H1 (cell line): ENCODE data around the gene PLK1. TPM values are rescaled to one million over a fixed set of nuclear protein-coding genes. Genes with fewer than 3 reads are reported as not detected.
A peak's percentile ranks its signal among the peaks of the same experiment; 100 is the strongest.

Experiments used
- CTCF ChIA-PET: fragments of 300-600 bp; sonication (Branson Sonifier 250); formaldehyde crosslinking; loops from one replicate; lab custom pipeline; 2021; ENCODE audit not compliant: partially characterized antibody; lab: Charles Lee
- POLR2A ChIA-PET: fragments of 300-600 bp; sonication (Branson Sonifier 250); formaldehyde crosslinking; loops from one replicate; lab custom pipeline; 2021; ENCODE audit warnings: inconsistent platforms; ENCODE audit not compliant: partially characterized antibody; lab: Charles Lee
- DNase-seq, 2 experiments: peaks; one replicate each; pipeline versions ENCODE4 v3.0.0 to v3.0.0-alpha.2; 2010 to 2022; ENCODE audit warnings: low spot score in 2 of 2, low read depth in 1 of 2, mixed read lengths in 1 of 2
- FAIRE-seq: peaks from 2 replicates; lab custom pipeline; 2011; peaks lifted over from hg19 to GRCh38; lab: Jason Lieb, UNC
- H2AFZ ChIP-seq: 2 replicates; pipeline ENCODE4 v1.8.1; 2012; ENCODE audit warnings: low read length, inconsistent platforms
- H2AK5ac ChIP-seq: 2 replicates; pipeline ENCODE4 v1.6.1; 2013; ENCODE audit warnings: low read depth, low read length
- H2BK120ac ChIP-seq: replicated peaks from 2 replicates; pipeline ENCODE3; 2013; ENCODE audit warnings: low read depth, low read length, inconsistent platforms
- H2BK12ac ChIP-seq: 2 replicates; pipeline ENCODE4 v1.6.1; 2013; ENCODE audit warnings: low read depth, low read length
- H2BK15ac ChIP-seq: 2 replicates; pipeline ENCODE4 v1.6.1; 2013; ENCODE audit warnings: low read length
- H2BK20ac ChIP-seq: 2 replicates; pipeline ENCODE4 v1.6.1; 2013; ENCODE audit warnings: low read length
- H2BK5ac ChIP-seq: 2 replicates; pipeline ENCODE4 v1.6.1; 2013; ENCODE audit warnings: low read depth, low read length
- H3K14ac ChIP-seq: 2 replicates; pipeline ENCODE4 v1.6.1; 2013; ENCODE audit warnings: inconsistent platforms; ENCODE audit not compliant: insufficient read length
- H3K18ac ChIP-seq: 2 replicates; pipeline ENCODE4 v1.6.1; 2013; ENCODE audit warnings: low read length; ENCODE audit errors: extremely low read depth
- H3K23ac ChIP-seq: 2 replicates; pipeline ENCODE4 v1.6.1; 2013; ENCODE audit warnings: inconsistent platforms; ENCODE audit not compliant: insufficient read length
- H3K23me2 ChIP-seq: 2 replicates; pipeline ENCODE4 v1.6.1; 2013; ENCODE audit warnings: low read depth, low read length
- H3K27ac ChIP-seq: 2 replicates; pipeline ENCODE4 v1.6.1; 2011; ENCODE audit warnings: low read depth, low read length, inconsistent platforms
- H3K27me3 ChIP-seq, 4 experiments: replicated peaks in 1 of 4; 1 replicate in 1 of 4; 2 replicates in 3 of 4; pipeline versions ENCODE4 v1.6.1 to v1.8.1; 2011 to 2013; ENCODE audit warnings: low read length in 3 of 4, mild to moderate bottlenecking in 3 of 4, inconsistent platforms in 2 of 4, mixed read lengths in 2 of 4, moderate library complexity in 1 of 4; ENCODE audit not compliant: control insufficient read depth in 3 of 4, insufficient read depth in 3 of 4; ENCODE audit errors: extremely low read depth in 1 of 4
- H3K36me3 ChIP-seq, 4 experiments: 2 replicates each; pipeline versions ENCODE4 v1.6.1 to v1.8.1; 2011 to 2013; ENCODE audit warnings: mild to moderate bottlenecking in 4 of 4, low read length in 3 of 4, moderate library complexity in 2 of 4, control low read depth in 1 of 4, inconsistent platforms in 1 of 4; ENCODE audit not compliant: insufficient read depth in 4 of 4, control insufficient read depth in 2 of 4
- H3K4ac ChIP-seq: replicated peaks from 2 replicates; pipeline ENCODE3; 2013; ENCODE audit warnings: low read length, low read depth, mixed read lengths, inconsistent platforms; ENCODE audit not compliant: insufficient read length
- H3K4me1 ChIP-seq, 4 experiments: replicated peaks in 1 of 4; 1 replicate in 1 of 4; 2 replicates in 3 of 4; pipeline versions ENCODE4 v1.6.1 to v1.8.1; 2011 to 2013; ENCODE audit warnings: low read length in 3 of 4, inconsistent platforms in 2 of 4, mixed read lengths in 1 of 4; ENCODE audit not compliant: insufficient read depth in 4 of 4, control insufficient read depth in 3 of 4
- H3K4me2 ChIP-seq, 2 experiments: 2 replicates each; pipeline versions ENCODE4 v1.6.1 to v1.8.1; 2011 to 2013; ENCODE audit warnings: low read depth in 2 of 2, low read length in 2 of 2, control low read depth in 1 of 2, inconsistent platforms in 1 of 2, mild to moderate bottlenecking in 1 of 2; ENCODE audit not compliant: insufficient read depth in 1 of 2
- H3K4me3 ChIP-seq, 4 experiments: fragments of 200-600, 300-600 bp in 1 of 4; sonication (generic), shearing (Covaris generic), sonication (Bioruptor Twin) in 1 of 4; 2 replicates each; pipeline versions ENCODE4 v1.5.1 to v1.8.1; 2011 to 2016; ENCODE audit warnings: low read length in 4 of 4, low read depth in 3 of 4, control low read depth in 2 of 4, inconsistent platforms in 2 of 4, mild to moderate bottlenecking in 2 of 4, mixed read lengths in 1 of 4, moderate library complexity in 1 of 4; ENCODE audit not compliant: insufficient read depth in 2 of 4; ENCODE audit errors: extremely low read depth in 1 of 4
- H3K56ac ChIP-seq: replicated peaks from 2 replicates; pipeline ENCODE3; 2013; ENCODE audit warnings: low read depth, mild to moderate bottlenecking, mixed read lengths, low read length, inconsistent platforms; ENCODE audit not compliant: insufficient read length
- H3K79me1 ChIP-seq: 2 replicates; pipeline ENCODE4 v1.6.1; 2013; ENCODE audit warnings: low read depth, low read length, control low read depth
- H3K79me2 ChIP-seq, 2 experiments: 2 replicates each; pipeline versions ENCODE4 v1.6.1 to v1.8.1; 2012 to 2013; ENCODE audit warnings: low read length in 2 of 2, mild to moderate bottlenecking in 2 of 2, inconsistent platforms in 1 of 2; ENCODE audit not compliant: insufficient read depth in 2 of 2, control insufficient read depth in 1 of 2
- H3K9ac ChIP-seq, 4 experiments: replicated peaks in 1 of 4; 1 replicate in 1 of 4; 2 replicates in 3 of 4; pipeline versions ENCODE4 v1.6.1 to v1.8.1; 2011 to 2013; ENCODE audit warnings: low read depth in 3 of 4, low read length in 3 of 4, control low read depth in 2 of 4, mild to moderate bottlenecking in 2 of 4, moderate library complexity in 2 of 4, inconsistent platforms in 1 of 4; ENCODE audit errors: extremely low read depth in 1 of 4
- H3K9me3 ChIP-seq, 2 experiments: 2 replicates each; pipeline versions ENCODE4 v1.6.1 to v1.8.1; 2012 to 2013; ENCODE audit warnings: mild to moderate bottlenecking in 2 of 2, moderate library complexity in 2 of 2, control low read depth in 1 of 2, inconsistent platforms in 1 of 2, low read depth in 1 of 2, low read length in 1 of 2, mixed read lengths in 1 of 2; ENCODE audit not compliant: insufficient read depth in 2 of 2
- H4K20me1 ChIP-seq, 2 experiments: replicated peaks in 1 of 2; 2 replicates each; pipeline versions ENCODE3 to v1.8.1; 2011 to 2013; ENCODE audit warnings: inconsistent platforms in 2 of 2, low read length in 2 of 2, mild to moderate bottlenecking in 1 of 2; ENCODE audit not compliant: insufficient read depth in 2 of 2, control insufficient read depth in 1 of 2
- H4K5ac ChIP-seq: 2 replicates; pipeline ENCODE4 v1.6.1; 2013; ENCODE audit warnings: low read length, low read depth, mixed read lengths, inconsistent platforms; ENCODE audit not compliant: insufficient read length
- H4K8ac ChIP-seq: 2 replicates; pipeline ENCODE4 v1.8.0; 2013; ENCODE audit warnings: mild to moderate bottlenecking, moderate library complexity, low read length, inconsistent platforms; ENCODE audit not compliant: insufficient read depth; ENCODE audit errors: extremely low read depth
- H4K91ac ChIP-seq: replicated peaks from 2 replicates; pipeline ENCODE3; 2013; ENCODE audit warnings: low read length, mixed read lengths, inconsistent platforms; ENCODE audit not compliant: insufficient read length
- ASH2L ChIP-seq: fragments of 200-600, 300-600 bp; sonication (generic); IDR thresholded peaks from one replicate; pipeline ENCODE4 v1.7.1; 2017; ENCODE audit warnings: low read length
- CEBPB ChIP-seq: IDR thresholded peaks from 2 replicates; pipeline ENCODE4 v1.6.1; 2012; ENCODE audit warnings: low read depth, low read length
- JUND ChIP-seq: IDR thresholded peaks from 2 replicates; pipeline ENCODE4 v1.6.1; 2011; ENCODE audit warnings: mild to moderate bottlenecking, improper control_type of control experiment, low read length
- RBBP5 ChIP-seq: IDR thresholded peaks from 2 replicates; pipeline ENCODE4 v1.7.1; 2012; ENCODE audit warnings: low read depth, mild to moderate bottlenecking, inconsistent platforms, low read length, moderate library complexity, borderline replicate concordance
- RXRA ChIP-seq: IDR thresholded peaks from 2 replicates; pipeline ENCODE4 v1.6.1; 2011; ENCODE audit warnings: low read depth, mild to moderate bottlenecking, low read length, moderate library complexity; ENCODE audit not compliant: insufficient read depth
- SP1 ChIP-seq: IDR thresholded peaks from 2 replicates; pipeline ENCODE4 v1.6.1; 2011; ENCODE audit warnings: low read depth, low read length
- WGBS, 2 experiments: shearing (Covaris generic) in 1 of 2; methylation state at CpG; one replicate each; pipeline versions ENCODE4 v1.1.6 to v1.1.7; 2013 to 2015; ENCODE audit warnings: low lambda C conversion rate in 2 of 2, mixed read lengths in 2 of 2, inconsistent platforms in 1 of 2, low coverage in 1 of 2, missing lambda C conversion rate in 1 of 2; ENCODE audit not compliant: insufficient replicate concordance in 2 of 2, insufficient coverage in 1 of 2, insufficient read length in 1 of 2; ENCODE audit errors: extremely low coverage in 1 of 2, missing lambda C conversion rate in 1 of 2; 5-methylcytosine and 5-hydroxymethylcytosine counted together
- polyA plus RNA-seq, 7 experiments: library from polyadenylated mRNA; depleted of rRNA in 3 of 7; stranded (reverse) in 5 of 7; unstranded in 2 of 7; fragments of >200 nt in 5 of 7; fragments of 200-250 nt in 2 of 7; gene quantifications; 1 replicate in 5 of 7; 2 replicates in 1 of 7; 4 replicates in 1 of 7; pipeline versions ENCODE4 v1.2.1 to v1.2.3, GENCODE V29; 2011 to 2013; ENCODE audit warnings: missing spikeins in 2 of 7, mixed read lengths in 2 of 7
- total RNA-seq: library from RNA; stranded (reverse); fragmentation: NEBNext Ultra II Directional; extraction: Animal tissue kit (Norgen Biotek cat#: 25700); gene quantifications from 2 replicates; pipeline ENCODE4 v1.2.1, GENCODE V29; 2021
- TF ChIP-seq, protein P1 (sequence below): IDR thresholded peaks from 2 replicates; pipeline ENCODE4 v1.6.1; 2012; ENCODE audit warnings: inconsistent platforms
- TF ChIP-seq, protein P2 (sequence below): IDR thresholded peaks from 2 replicates; pipeline ENCODE4 v1.6.1; 2011; ENCODE audit warnings: low read depth, mild to moderate bottlenecking, low read length; ENCODE audit not compliant: insufficient read depth

The PLK1 gene
- total and polyA plus RNA-seq, 2 of the 8 experiments (the other 6 are each of a cell fraction or from before 2014, with no cell fraction given): 127 to 139 TPM

DNA sequence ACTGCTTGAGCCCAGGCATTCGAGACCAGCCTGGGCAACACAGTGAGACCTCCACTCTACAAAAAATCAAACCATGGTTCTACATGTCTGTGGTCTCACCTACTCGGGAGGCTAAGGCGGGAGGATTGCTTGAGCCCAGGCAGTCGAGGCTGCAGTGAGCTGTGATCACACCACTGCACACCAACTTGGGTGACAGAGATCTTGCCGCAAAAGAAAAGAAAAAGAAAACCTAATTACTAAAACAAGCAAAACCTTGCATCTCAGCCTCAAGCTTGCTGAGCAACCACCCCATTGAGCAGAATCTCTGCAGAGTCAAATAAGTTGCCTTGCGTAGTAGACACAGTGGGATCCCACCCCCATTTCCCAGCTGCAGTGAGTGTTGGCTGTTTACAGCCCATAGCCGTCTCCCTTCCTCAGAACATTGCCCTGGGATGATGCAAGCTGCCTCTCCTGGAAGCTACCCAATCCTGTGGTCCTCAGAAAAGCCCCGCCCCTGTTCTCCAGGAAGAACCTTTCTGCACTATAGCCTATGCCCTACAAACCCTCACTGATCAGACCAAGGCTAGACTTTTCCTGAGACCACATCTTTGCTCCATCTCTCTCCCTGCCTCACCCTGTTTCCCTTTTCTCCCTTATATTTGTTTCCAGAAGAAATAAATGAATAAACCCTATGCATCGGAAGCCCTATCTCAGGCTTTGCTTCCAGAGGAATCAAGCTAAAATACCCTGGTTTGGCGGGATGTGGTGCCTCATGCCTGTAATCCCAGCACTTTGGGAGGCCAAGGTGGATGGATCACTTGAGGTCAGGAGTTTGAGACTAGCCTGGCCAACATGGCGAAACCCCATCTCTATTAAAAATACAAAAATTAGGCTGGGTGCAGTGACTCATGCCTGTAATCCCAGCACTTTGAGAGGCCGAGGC lies 51.1 kb downstream of the PLK1 start:
- Histone ChIP-seq H3K4me1 (peaks cover 0 to 2% (median 0%) of the 10 kb centered on the region in 4 experiments; a peak in 5 of 7 replicates), H3K14ac (no peak overlapping the region), H3K4me2 (peak overlapping the region in 1 of 2 experiments; percentile 2; a peak in 1 of 4 replicates), H2AK5ac (no peak overlapping the region), H3K23ac (no peak overlapping the region), H2BK15ac (no peak overlapping the region), H3K27ac (no peak overlapping the region), H2BK12ac (peak overlapping the region; percentile 72; the same call in 1 of the 2 replicates), H3K9ac (no peak overlapping the region; a peak in 1 of 7 replicates), H3K79me2 (no peaks in the 10 kb centered on the region), H2AFZ (peak overlapping the region; percentile 18), H3K79me1 (no peaks in the 10 kb centered on the region), H4K8ac (no peak overlapping the region; the same call in none of the 2 replicates), H3K9me3 (no peaks in the 10 kb centered on the region), H4K20me1 (no peaks in the 10 kb centered on the region), H3K56ac (no peak overlapping the region), H3K27me3 (no peaks in the 10 kb centered on the region), H3K18ac (0 out of 2 replicates have a peak overlapping the region, but pooled peaks have one; percentile 60), H3K23me2 (peaks cover 2% of the 10 kb centered on the region; the same call in 1 of the 2 replicates), H4K91ac (peak overlapping the region; percentile 52), H2BK5ac (peak overlapping the region; percentile 8; the same call in 1 of the 2 replicates), H2BK20ac (no peak overlapping the region), H3K4me3 (no peak overlapping the region), H3K4ac (no peak overlapping the region), H3K36me3 (no peaks in the 10 kb centered on the region), H4K5ac (peak overlapping the region; percentile 79), H2BK120ac (no peak overlapping the region)
- TF ChIP-seq JUND (peak; percentile 59), SP1 (no peak), CEBPB (peak; percentile 94), ASH2L (no peak), RBBP5 (peak; percentile 37; the same call in 1 of the 2 replicates), RXRA (no peak)
- TF ChIP-seq, protein P1, sequence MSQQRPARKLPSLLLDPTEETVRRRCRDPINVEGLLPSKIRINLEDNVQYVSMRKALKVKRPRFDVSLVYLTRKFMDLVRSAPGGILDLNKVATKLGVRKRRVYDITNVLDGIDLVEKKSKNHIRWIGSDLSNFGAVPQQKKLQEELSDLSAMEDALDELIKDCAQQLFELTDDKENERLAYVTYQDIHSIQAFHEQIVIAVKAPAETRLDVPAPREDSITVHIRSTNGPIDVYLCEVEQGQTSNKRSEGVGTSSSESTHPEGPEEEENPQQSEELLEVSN: peak; percentile 71; the same call in 1 of the 2 replicates
- TF ChIP-seq, protein P2, sequence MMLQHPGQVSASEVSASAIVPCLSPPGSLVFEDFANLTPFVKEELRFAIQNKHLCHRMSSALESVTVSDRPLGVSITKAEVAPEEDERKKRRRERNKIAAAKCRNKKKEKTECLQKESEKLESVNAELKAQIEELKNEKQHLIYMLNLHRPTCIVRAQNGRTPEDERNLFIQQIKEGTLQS: peak; percentile 72
- 86% methylated on average over 12 of the region's 12 CpGs; no CpG with 5 or more reads in 1 of the 2 experiments for WGBS, 2 experiments
- ChIA-PET CTCF (interaction anchor here (0.5 to 1.9 kb wide), 7 partner anchors 12 to 392 kb away, joined by 3 to 9 read pairs (median 3); partner anchors contain the start of gene CHP2), POLR2A (interaction anchor here (0.8 to 2.0 kb wide), 7 partner anchors 14 to 113 kb away, joined by 3 to 8 read pairs (median 4); partner anchors contain the start of genes DCTN5 and PALB2)
- FAIRE-seq: no peak
- peak in 1 of 2 experiments; percentile 59 for DNase-seq
